Measurements from ENCODE around the gene CCNK.

DNA sequence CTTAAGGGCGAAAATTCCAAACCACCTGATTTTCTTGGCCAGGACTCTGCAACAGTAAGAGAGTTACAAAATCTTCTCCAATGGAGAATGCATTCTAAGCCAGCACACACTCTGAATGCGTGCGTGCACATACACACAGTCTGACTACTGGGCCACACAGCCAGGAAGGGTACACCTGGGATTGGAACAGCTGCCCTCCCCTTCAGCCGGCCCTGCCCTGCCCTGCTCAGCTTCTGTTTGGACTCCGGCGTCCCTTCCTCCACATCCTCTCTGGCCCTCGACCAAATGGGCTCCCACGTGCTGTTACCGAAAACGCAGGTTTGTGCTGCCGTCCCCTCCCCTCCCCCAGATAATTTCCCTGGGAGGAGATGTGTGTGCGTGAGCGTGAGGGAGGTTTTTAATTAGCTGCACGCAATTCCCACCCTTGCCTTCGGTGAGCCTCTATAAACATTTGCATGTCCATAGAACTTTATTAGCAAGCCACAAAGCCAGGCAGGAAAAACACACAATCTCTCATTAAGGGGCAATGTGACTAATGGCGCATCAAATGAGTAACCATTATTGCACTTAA lies 43.0 kb downstream of the CCNK start:
- TF ChIP-seq POLR2A (IDR thresholded peaks at IDR 0.05; ENCODE audit: low read length) (no peak), GATA1 (IDR thresholded peaks at IDR 0.05; ENCODE audit: low read depth, low read length) (no peak)
